Thyroid gland (tissue), 4 donors: ENCODE data around the gene NEDD4L. TPM values are rescaled to one million over a fixed set of nuclear protein-coding genes. Genes with fewer than 3 reads are reported as not detected.
A peak's percentile ranks its signal among the peaks of the same experiment; 100 is the strongest.

ENCODE experiments used
- DNase-seq, 2 donors: peaks; one replicate each; pipeline ENCODE4 v3.0.0-alpha.2; 2019
- H3K27ac ChIP-seq, 3 donors: fragments of 200-600 bp; sonication (generic); 1 replicate in 2 of 3; 2 replicates in 1 of 3; pipeline ENCODE4 v1.5.1; 2016 to 2019; ENCODE audit warnings: mild to moderate bottlenecking in 1 of 3, moderate library complexity in 1 of 3
- H3K27me3 ChIP-seq: fragments of 200-600 bp; sonication (generic); one replicate; pipeline ENCODE4 v1.5.1; 2019
- H3K36me3 ChIP-seq, 2 donors: fragments of 200-600 bp; sonication (generic); one replicate each; pipeline ENCODE4 v1.5.1; 2016 to 2019
- H3K4me1 ChIP-seq, 2 donors: fragments of 200-600 bp; sonication (generic); one replicate each; pipeline ENCODE4 v1.5.1; 2017 to 2019
- H3K4me3 ChIP-seq, 3 donors: fragments of 200-600 bp; sonication (generic); replicated peaks in 1 of 3; 1 replicate in 2 of 3; 2 replicates in 1 of 3; pipeline ENCODE4 v1.5.1; 2016; ENCODE audit warnings: mild to moderate bottlenecking in 1 of 3
- H3K9me3 ChIP-seq: fragments of 200-600 bp; sonication (generic); one replicate; pipeline ENCODE4 v1.5.1; 2017
- CTCF ChIP-seq, 6 experiments: fragments of 200-600 bp in 3 of 6; fragments of 450-650 bp in 3 of 6; sonication (generic) in 3 of 6; IDR thresholded peaks; one replicate each; pipeline ENCODE4 v1.5.1; 2016 to 2019; ENCODE audit warnings: antibody characterized with exemption in 6 of 6, mild to moderate bottlenecking in 2 of 6, inconsistent platforms in 1 of 6, moderate library complexity in 1 of 6
- POLR2A ChIP-seq, 2 donors: fragments of 450-650 bp; IDR thresholded peaks; one replicate each; pipeline ENCODE4 v1.6.1; 2017; ENCODE audit warnings: antibody characterized with exemption in 2 of 2, mild to moderate bottlenecking in 2 of 2, moderate library complexity in 1 of 2
- WGBS, 2 donors: methylation state at CpG; one replicate each; pipeline ENCODE4 v1.1.5; 2017; 5-methylcytosine and 5-hydroxymethylcytosine counted together
- intact Hi-C: fragments of 100-400 bp; cut with DNase I; formaldehyde crosslinking; loops from one replicate; pipeline ENCODE4 v1.15.1; 2023
- total RNA-seq, 4 donors: library from RNA; depleted of rRNA; stranded (reverse); fragments of >200 nt; gene quantifications; one replicate each; pipeline ENCODE4 v1.2.3, GENCODE V29; 2016

NEDD4L gene
- total RNA-seq, 4 donors from 2014 or later, result 61.5 to 105 (median 78.0) TPM

- no peaks in the 10 kb centered on the region for H3K9me3 ChIP-seq
- TF ChIP-seq CTCF (IDR thresholded peaks at IDR 0.05) (no peak), POLR2A (IDR thresholded peaks at IDR 0.05) (no peak)
- no peaks in the 10 kb centered on the region for H3K27me3 ChIP-seq
- H3K4me1 ChIP-seq, result peaks cover 7 to 12% of the 10 kb centered on the region in 2 donors
- intact Hi-C loops, result no loop called here
- no peak for DNase-seq
- no peak overlapping the region for H3K27ac ChIP-seq
- H3K4me3 ChIP-seq, result no peak overlapping the region
- WGBS, 2 donors, result 91 to 93% methylated on average over 4 of the region's 4 CpGs
- H3K36me3 ChIP-seq, result no peaks in the 10 kb centered on the region
Measured at GRCh38 chr18:58166278-58166844, 122.3 kb downstream of the NEDD4L start.

- Histone ChIP-seq H3K4me1 (peaks cover 7 to 12% of the 10 kb centered on the region in 2 donors), H3K36me3 (no peaks in the 10 kb centered on the region), H3K9me3 (no peaks in the 10 kb centered on the region), H3K4me3 (no peak overlapping the region), H3K27ac (no peak overlapping the region), H3K27me3 (no peaks in the 10 kb centered on the region)
- no peak for TF ChIP-seq CTCF (IDR thresholded peaks at IDR 0.05)
- no peak for TF ChIP-seq POLR2A (IDR thresholded peaks at IDR 0.05)
- peak in 1 of 2 donors; percentile 21 for DNase-seq
- intact Hi-C loops, result no loop called here
- 53 to 67% methylated on average over 1 of the region's 1 CpG for whole genome bisulfite sequencing, 2 donors
Measured at GRCh38 chr18:58167073-58167472, 123.0 kb downstream of the NEDD4L start.

GRCh38 chr18:58168221-58168620, 124.2 kb downstream of the NEDD4L start:
- H3K36me3 ChIP-seq, result no peaks in the 10 kb centered on the region

GRCh38 chr18:58168993-58169392, 125.0 kb downstream of the NEDD4L start:
- WGBS, 2 donors, result 75 to 91% methylated on average over 10 of the region's 10 CpGs
- DNase-seq, result no peak
- intact Hi-C loops, result no loop called here

More at GRCh38 chr18:58168221-58168620, 124.2 kb downstream of the NEDD4L start:
- Histone ChIP-seq H3K27ac (no peak overlapping the region), H3K4me3 (no peak overlapping the region), H3K4me1 (peaks cover 7 to 12% of the 10 kb centered on the region in 2 donors), H3K27me3 (no peaks in the 10 kb centered on the region), H3K9me3 (no peaks in the 10 kb centered on the region)
- intact Hi-C loops, result no loop called here
- DNase-seq, result no peak
- 94 to 98% methylated on average over 5 of the region's 5 CpGs for WGBS, 2 donors
- no peak for TF ChIP-seq CTCF (IDR thresholded peaks at IDR 0.05)
- TF ChIP-seq POLR2A (IDR thresholded peaks at IDR 0.05), result no peak

More at GRCh38 chr18:58168993-58169392, 125.0 kb downstream of the NEDD4L start:
- H3K27me3 ChIP-seq, result no peaks in the 10 kb centered on the region
- TF ChIP-seq CTCF (IDR thresholded peaks at IDR 0.05), result no peak
- no peak for TF ChIP-seq POLR2A (IDR thresholded peaks at IDR 0.05)
- H3K4me3 ChIP-seq, result no peak overlapping the region
- no peaks in the 10 kb centered on the region for H3K9me3 ChIP-seq
- no peaks in the 10 kb centered on the region for H3K36me3 ChIP-seq
- H3K4me1 ChIP-seq, result peaks cover 7 to 12% of the 10 kb centered on the region in 2 donors
- H3K27ac ChIP-seq, result no peak overlapping the region
